Measurements from ENCODE around the gene SH3TC1. TPM values are rescaled to one million over a fixed set of nuclear protein-coding genes. Genes with fewer than 3 reads are reported as not detected.

The SH3TC1 gene
- total and polyA plus RNA-seq, 2 of the 13 experiments (the other 11 are each of a cell fraction or from before 2014, with no cell fraction given) = 14.9 to 21.8 TPM

DNA sequence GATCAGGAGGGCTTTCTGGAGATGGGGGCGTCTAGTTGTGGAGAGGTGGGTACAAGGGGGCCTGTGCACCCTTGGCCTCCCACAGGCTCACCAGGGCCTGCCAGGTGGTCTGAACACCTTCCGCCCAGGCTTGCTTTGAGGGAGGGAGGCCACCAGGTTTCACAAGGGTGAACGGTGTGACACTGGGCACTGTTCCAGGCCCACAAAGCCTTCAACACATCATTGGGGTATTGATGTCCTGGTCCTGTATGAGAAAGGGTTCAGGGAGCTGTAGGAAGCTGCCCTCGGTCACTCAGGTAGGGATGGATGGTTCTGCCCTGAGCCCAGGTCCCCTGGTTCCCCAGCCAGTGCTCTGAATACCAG, 76.4 kb downstream of the SH3TC1 start:
- Histone ChIP-seq H3K4me1 (ENCODE audit: insufficient read depth, low read length) (peaks cover 2% of the 10 kb centered on the region; the same call in 1 of the 2 replicates), H3K9me3 (ENCODE audit: low read length) (no peaks in the 10 kb centered on the region), H4K20me1 (ENCODE audit: insufficient read depth, low read length) (no peaks in the 10 kb centered on the region), H3K4me2 (ENCODE audit: low read depth, low read length) (no peak overlapping the region), H2AFZ (ENCODE audit: low read length) (no peak overlapping the region), H3K36me3 (replicated peaks in 1 of 2; ENCODE audit: control insufficient read depth in 1 of 2, insufficient read depth in 2 of 2, low read length in 2 of 2) (no peaks in the 10 kb centered on the region), H3K79me2 (ENCODE audit: insufficient read depth, low read length) (no peaks in the 10 kb centered on the region), H3K4me3 (replicated peaks in 1 of 3; ENCODE audit: insufficient read depth in 1 of 3, low read depth in 2 of 3, low read length in 3 of 3) (no peak overlapping the region), H3K27me3 (ENCODE audit: control insufficient read depth in 1 of 2, insufficient read depth in 2 of 2, low read length in 2 of 2) (peaks cover 17 to 73% of the 10 kb centered on the region in 2 experiments), H3K27ac (ENCODE audit: extremely low read length, insufficient read depth, low read length) (no peak overlapping the region), H3K9ac (ENCODE audit: insufficient read depth, low read depth, low read length) (no peak overlapping the region)
- DNase-seq (ENCODE audit: low spot score) = no peak
- in situ Hi-C loops (cut with HindIII; ENCODE audit: extremely low pct_ligation_motif_present, low pct_unique_long_range_greater_than_20kb) = no loop called here
- no peak for ATAC-seq
- ChIA-PET CTCF (ENCODE audit: low intra/inter-chr PET ratio, low total read pairs) (no interaction called here), POLR2A (no interaction called here)
- TF ChIP-seq SMARCC2 (IDR thresholded peaks at IDR 0.05) (no peak), KDM5B (CRISPR knock-in tag; IDR thresholded peaks at IDR 0.05; ENCODE audit: borderline replicate concordance) (no peak), ZNF274 (CRISPR knock-in tag; IDR thresholded peaks at IDR 0.05) (no peak)
- TF ChIP-seq, protein P1, sequence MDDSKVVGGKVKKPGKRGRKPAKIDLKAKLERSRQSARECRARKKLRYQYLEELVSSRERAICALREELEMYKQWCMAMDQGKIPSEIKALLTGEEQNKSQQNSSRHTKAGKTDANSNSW (CRISPR knock-in tag; IDR thresholded peaks at IDR 0.05; ENCODE audit: borderline replicate concordance) = no peak
- TF ChIP-seq, protein P2, sequence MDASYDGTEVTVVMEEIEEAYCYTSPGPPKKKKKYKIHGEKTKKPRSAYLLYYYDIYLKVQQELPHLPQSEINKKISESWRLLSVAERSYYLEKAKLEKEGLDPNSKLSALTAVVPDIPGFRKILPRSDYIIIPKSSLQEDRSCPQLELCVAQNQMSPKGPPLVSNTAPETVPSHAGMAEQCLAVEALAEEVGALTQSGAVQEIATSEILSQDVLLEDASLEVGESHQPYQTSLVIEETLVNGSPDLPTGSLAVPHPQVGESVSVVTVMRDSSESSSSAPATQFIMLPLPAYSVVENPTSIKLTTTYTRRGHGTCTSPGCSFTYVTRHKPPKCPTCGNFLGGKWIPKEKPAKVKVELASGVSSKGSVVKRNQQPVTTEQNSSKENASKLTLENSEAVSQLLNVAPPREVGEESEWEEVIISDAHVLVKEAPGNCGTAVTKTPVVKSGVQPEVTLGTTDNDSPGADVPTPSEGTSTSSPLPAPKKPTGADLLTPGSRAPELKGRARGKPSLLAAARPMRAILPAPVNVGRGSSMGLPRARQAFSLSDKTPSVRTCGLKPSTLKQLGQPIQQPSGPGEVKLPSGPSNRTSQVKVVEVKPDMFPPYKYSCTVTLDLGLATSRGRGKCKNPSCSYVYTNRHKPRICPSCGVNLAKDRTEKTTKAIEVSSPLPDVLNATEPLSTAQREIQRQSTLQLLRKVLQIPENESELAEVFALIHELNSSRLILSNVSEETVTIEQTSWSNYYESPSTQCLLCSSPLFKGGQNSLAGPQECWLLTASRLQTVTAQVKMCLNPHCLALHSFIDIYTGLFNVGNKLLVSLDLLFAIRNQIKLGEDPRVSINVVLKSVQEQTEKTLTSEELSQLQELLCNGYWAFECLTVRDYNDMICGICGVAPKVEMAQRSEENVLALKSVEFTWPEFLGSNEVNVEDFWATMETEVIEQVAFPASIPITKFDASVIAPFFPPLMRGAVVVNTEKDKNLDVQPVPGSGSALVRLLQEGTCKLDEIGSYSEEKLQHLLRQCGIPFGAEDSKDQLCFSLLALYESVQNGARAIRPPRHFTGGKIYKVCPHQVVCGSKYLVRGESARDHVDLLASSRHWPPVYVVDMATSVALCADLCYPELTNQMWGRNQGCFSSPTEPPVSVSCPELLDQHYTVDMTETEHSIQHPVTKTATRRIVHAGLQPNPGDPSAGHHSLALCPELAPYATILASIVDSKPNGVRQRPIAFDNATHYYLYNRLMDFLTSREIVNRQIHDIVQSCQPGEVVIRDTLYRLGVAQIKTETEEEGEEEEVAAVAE (CRISPR knock-in tag; IDR thresholded peaks at IDR 0.05; ENCODE audit: borderline replicate concordance) = no peak
- TF ChIP-seq, protein P3, sequence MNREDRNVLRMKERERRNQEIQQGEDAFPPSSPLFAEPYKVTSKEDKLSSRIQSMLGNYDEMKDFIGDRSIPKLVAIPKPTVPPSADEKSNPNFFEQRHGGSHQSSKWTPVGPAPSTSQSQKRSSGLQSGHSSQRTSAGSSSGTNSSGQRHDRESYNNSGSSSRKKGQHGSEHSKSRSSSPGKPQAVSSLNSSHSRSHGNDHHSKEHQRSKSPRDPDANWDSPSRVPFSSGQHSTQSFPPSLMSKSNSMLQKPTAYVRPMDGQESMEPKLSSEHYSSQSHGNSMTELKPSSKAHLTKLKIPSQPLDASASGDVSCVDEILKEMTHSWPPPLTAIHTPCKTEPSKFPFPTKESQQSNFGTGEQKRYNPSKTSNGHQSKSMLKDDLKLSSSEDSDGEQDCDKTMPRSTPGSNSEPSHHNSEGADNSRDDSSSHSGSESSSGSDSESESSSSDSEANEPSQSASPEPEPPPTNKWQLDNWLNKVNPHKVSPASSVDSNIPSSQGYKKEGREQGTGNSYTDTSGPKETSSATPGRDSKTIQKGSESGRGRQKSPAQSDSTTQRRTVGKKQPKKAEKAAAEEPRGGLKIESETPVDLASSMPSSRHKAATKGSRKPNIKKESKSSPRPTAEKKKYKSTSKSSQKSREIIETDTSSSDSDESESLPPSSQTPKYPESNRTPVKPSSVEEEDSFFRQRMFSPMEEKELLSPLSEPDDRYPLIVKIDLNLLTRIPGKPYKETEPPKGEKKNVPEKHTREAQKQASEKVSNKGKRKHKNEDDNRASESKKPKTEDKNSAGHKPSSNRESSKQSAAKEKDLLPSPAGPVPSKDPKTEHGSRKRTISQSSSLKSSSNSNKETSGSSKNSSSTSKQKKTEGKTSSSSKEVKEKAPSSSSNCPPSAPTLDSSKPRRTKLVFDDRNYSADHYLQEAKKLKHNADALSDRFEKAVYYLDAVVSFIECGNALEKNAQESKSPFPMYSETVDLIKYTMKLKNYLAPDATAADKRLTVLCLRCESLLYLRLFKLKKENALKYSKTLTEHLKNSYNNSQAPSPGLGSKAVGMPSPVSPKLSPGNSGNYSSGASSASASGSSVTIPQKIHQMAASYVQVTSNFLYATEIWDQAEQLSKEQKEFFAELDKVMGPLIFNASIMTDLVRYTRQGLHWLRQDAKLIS (CRISPR knock-in tag; IDR thresholded peaks at IDR 0.05) = no peak
- no peak for FAIRE-seq
- WGBS (ENCODE audit: low lambda C conversion rate) = 17% methylated on average over 1 of the region's 4 CpGs
- intact Hi-C loops (cut with micrococcal nuclease; ENCODE audit: unreplicated experiment) = no loop called here
- BruUV-seq (replicated peaks) = no TSS peak

All from HepG2 (cell line).